Measurements from ENCODE around the gene SLC7A6OS. TPM values are rescaled to one million over a fixed set of nuclear protein-coding genes. Genes with fewer than 3 reads are reported as not detected.

Gene SLC7A6OS
- total RNA-seq, 2 donors from 2014 or later, result 9.9 to 12.5 TPM

- intact Hi-C loops (cut with DNase I), result no loop called here
- peak; percentile 46 for DNase-seq (ENCODE audit: low spot score)
Observed at GRCh38 chr16:68345958-68346635, 35.4 kb upstream of the SLC7A6OS start.

GRCh38 chr16:68345351-68345810, 34.6 kb upstream of the SLC7A6OS start:
- intact Hi-C loops (cut with DNase I), result no loop called here
- peak; percentile 74 for DNase-seq (ENCODE audit: low spot score)

- DNase-seq (ENCODE audit: low spot score), result peak; percentile 73
Observed at GRCh38 chr16:68344252-68344651, 33.5 kb upstream of the SLC7A6OS start.

GRCh38 chr16:68343137-68343536, 32.4 kb upstream of the SLC7A6OS start:
- intact Hi-C loops (cut with DNase I), result no loop called here
- DNase-seq (ENCODE audit: low spot score), result no peak

More at GRCh38 chr16:68344252-68344651, 33.5 kb upstream of the SLC7A6OS start:
- intact Hi-C loops (cut with DNase I), result no loop called here

- peak; percentile 36 for DNase-seq (ENCODE audit: low spot score)
- intact Hi-C loops (cut with DNase I), result no loop called here
Observed at GRCh38 chr16:68342620-68343019, 31.9 kb upstream of the SLC7A6OS start.

- intact Hi-C loops (cut with DNase I), result no loop called here
- no peak for DNase-seq (ENCODE audit: low spot score)
Observed at GRCh38 chr16:68339214-68339613, 28.5 kb upstream of the SLC7A6OS start.

- DNase-seq (ENCODE audit: low spot score), result no peak
- intact Hi-C loops (cut with DNase I), result no loop called here
Observed at GRCh38 chr16:68338326-68339119, 27.8 kb upstream of the SLC7A6OS start.

- intact Hi-C loops (cut with DNase I), result no loop called here
Observed at GRCh38 chr16:68335175-68335574, 24.4 kb upstream of the SLC7A6OS start.

GRCh38 chr16:68332411-68333121, 21.8 kb upstream of the SLC7A6OS start:
- no peak for DNase-seq (ENCODE audit: low spot score)
- intact Hi-C loops (cut with DNase I), result no loop called here

More at GRCh38 chr16:68335175-68335574, 24.4 kb upstream of the SLC7A6OS start:
- no peak for DNase-seq (ENCODE audit: low spot score)

GRCh38 chr16:68331879-68332410, 21.2 kb upstream of the SLC7A6OS start:
- no peak for DNase-seq (ENCODE audit: low spot score)
- intact Hi-C loops (cut with DNase I), result no loop called here

- intact Hi-C loops (cut with DNase I), result loop anchor here (2.0 to 5.0 kb wide), 2 partner anchors 67 to 68 kb away; partner anchors contain the start of gene SLC7A6 (in 1 of the 2)
- no peak for DNase-seq (ENCODE audit: low spot score)
Observed at GRCh38 chr16:68328860-68329390, 18.2 kb upstream of the SLC7A6OS start.

GRCh38 chr16:68328151-68328859, 17.6 kb upstream of the SLC7A6OS start:
- peak; percentile 91 for DNase-seq (ENCODE audit: low spot score)
- intact Hi-C loops (cut with DNase I), result loop anchor here (2.0 to 5.0 kb wide), 2 partner anchors 66 to 68 kb away; partner anchors contain the start of gene SLC7A6 (in 1 of the 2)

- intact Hi-C loops (cut with DNase I), result loop anchor here in 1 of 2 donors (5.0 kb wide), 1 partner anchor 63 kb away; the partner anchor contains the start of gene SLC7A6
Observed at GRCh38 chr16:68324780-68325357, 14.1 kb upstream of the SLC7A6OS start.

GRCh38 chr16:68324336-68324735, 13.6 kb upstream of the SLC7A6OS start:
- no peak for DNase-seq (ENCODE audit: low spot score)
- intact Hi-C loops (cut with DNase I), result no loop called here

More at GRCh38 chr16:68324780-68325357, 14.1 kb upstream of the SLC7A6OS start:
- no peak for DNase-seq (ENCODE audit: low spot score)

- DNase-seq (ENCODE audit: low spot score), result no peak
- intact Hi-C loops (cut with DNase I), result no loop called here
Observed at GRCh38 chr16:68319185-68319908, 8.6 kb upstream of the SLC7A6OS start.

GRCh38 chr16:68313116-68313515, 2.4 kb upstream of the SLC7A6OS start:
- intact Hi-C loops (cut with DNase I), result no loop called here
- DNase-seq (ENCODE audit: low spot score), result no peak

GRCh38 chr16:68310437-68310773, 341 bp downstream of the SLC7A6OS start:
- DNase-seq (ENCODE audit: low spot score), result peak; percentile 78
- intact Hi-C loops (cut with DNase I), result no loop called here

- no peak for DNase-seq (ENCODE audit: low spot score)
- intact Hi-C loops (cut with DNase I), result no loop called here
Observed at GRCh38 chr16:68309799-68310198, 947 bp downstream of the SLC7A6OS start.

All from posterior vena cava (tissue), 2 donors.